Fibroblast of the aortic adventitia (primary cell): ENCODE measurements around the gene ABLIM1. TPM values are rescaled to one million over a fixed set of nuclear protein-coding genes. Genes with fewer than 3 reads are reported as not detected.

ENCODE experiments used
- DNase-seq: peaks from one replicate; pipeline ENCODE4 v3.0.0-alpha.2; 2010; ENCODE audit warnings: low read depth
- H3K4me3 ChIP-seq: 2 replicates; pipeline ENCODE4 v1.5.1; 2011; ENCODE audit warnings: low read depth, mild to moderate bottlenecking, control low read depth, low read length, moderate library complexity
- total RNA-seq: library from RNA; depleted of rRNA; stranded (reverse); fragments of >200 nt; gene quantifications from 2 replicates; pipeline ENCODE4 v1.2.3, GENCODE V29; 2012; ENCODE audit warnings: low replicate concordance
- TF ChIP-seq, protein P1 (sequence below): IDR thresholded peaks from 2 replicates; pipeline ENCODE4 v1.5.1; 2011; ENCODE audit warnings: mild to moderate bottlenecking, low read length, control low read depth, inconsistent platforms; ENCODE audit not compliant: insufficient read depth

Gene ABLIM1
- total RNA-seq, 1 donor, result 36.1 TPM

- DNase-seq, result peak; percentile 47
- no peak overlapping the region for H3K4me3 ChIP-seq
- TF ChIP-seq, protein P1, sequence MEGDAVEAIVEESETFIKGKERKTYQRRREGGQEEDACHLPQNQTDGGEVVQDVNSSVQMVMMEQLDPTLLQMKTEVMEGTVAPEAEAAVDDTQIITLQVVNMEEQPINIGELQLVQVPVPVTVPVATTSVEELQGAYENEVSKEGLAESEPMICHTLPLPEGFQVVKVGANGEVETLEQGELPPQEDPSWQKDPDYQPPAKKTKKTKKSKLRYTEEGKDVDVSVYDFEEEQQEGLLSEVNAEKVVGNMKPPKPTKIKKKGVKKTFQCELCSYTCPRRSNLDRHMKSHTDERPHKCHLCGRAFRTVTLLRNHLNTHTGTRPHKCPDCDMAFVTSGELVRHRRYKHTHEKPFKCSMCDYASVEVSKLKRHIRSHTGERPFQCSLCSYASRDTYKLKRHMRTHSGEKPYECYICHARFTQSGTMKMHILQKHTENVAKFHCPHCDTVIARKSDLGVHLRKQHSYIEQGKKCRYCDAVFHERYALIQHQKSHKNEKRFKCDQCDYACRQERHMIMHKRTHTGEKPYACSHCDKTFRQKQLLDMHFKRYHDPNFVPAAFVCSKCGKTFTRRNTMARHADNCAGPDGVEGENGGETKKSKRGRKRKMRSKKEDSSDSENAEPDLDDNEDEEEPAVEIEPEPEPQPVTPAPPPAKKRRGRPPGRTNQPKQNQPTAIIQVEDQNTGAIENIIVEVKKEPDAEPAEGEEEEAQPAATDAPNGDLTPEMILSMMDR, result no peak
Measured at GRCh38 chr10:114401195-114401791, 256.8 kb downstream of the ABLIM1 start.

DNA sequence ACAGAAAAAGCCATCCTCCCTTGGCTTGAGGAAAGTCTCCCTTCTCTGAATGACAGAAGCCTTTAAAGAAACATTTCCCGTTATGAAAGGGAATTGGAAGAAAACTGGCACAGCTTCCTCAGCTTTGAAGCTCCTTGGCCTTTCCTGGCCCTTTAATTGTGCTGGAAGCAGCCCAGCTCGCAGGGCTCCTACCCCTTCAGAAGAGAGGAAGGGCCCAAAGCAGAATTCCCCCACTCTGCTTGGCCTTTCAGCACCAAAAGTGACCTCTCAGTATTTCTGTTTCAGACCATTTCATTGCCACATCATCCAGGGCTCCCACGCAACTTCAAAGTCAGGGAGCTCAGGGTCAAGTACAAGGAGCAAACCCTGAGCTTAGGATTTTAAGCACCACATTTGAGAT lies 258.0 kb downstream of the ABLIM1 start:
- TF ChIP-seq, protein P1, result no peak
- no peak overlapping the region for H3K4me3 ChIP-seq
- no peak for DNase-seq

DNA sequence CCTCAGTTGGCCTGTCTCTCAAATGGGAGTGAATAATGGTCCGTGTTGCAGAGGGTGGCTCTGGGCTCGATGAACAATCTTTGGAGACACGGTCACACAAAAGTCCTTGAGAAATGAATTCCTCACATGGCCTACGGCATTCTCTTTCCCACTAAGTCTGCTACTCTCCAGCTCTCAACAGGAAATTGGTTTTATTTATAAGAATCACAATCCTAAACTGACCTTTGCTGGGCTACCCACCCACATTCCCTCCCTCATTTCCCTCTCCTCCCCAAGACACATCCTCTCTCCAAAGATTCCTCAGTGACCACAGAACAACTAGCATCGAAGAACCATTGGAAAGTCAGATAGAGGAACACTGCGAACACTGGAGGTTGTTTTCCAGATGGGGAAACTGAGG lies 258.5 kb downstream of the ABLIM1 start:
- DNase-seq, result no peak
- TF ChIP-seq, protein P1, result no peak

GRCh38 chr10:114398587-114399331 lies 259.3 kb downstream of the ABLIM1 start:
- DNase-seq, result no peak
- H3K4me3 ChIP-seq, result no peak overlapping the region
- TF ChIP-seq, protein P1, result no peak

More for the DNA sequence above, 258.5 kb downstream of the ABLIM1 start:
- H3K4me3 ChIP-seq, result no peak overlapping the region

DNA sequence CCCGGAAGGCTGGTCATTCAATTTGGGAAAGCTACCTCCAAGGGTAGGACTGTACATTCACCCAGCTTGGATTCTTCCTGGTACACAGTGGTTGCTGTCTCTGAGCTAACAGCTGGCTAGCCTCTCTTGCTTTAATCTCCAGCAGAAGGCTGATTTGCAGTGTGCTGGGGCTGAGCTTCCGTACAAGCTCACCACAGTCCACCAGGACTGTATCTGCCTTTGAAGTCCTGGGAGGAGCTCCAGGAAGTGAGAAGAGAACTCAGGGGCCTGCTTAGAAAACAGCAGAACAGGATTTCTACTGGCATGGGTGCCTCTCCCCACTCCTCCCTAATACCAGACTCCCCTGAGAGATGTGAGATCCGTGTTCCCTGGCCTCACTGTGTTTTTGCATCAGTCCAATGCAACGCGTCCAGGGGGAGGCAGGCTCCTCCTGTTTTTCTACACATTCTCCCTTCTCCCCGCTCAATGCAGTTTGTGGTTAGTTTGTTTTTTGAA lies 260.4 kb downstream of the ABLIM1 start:
- DNase-seq, result peak; percentile 16
- TF ChIP-seq, protein P1, result no peak
- no peak overlapping the region for H3K4me3 ChIP-seq

DNA sequence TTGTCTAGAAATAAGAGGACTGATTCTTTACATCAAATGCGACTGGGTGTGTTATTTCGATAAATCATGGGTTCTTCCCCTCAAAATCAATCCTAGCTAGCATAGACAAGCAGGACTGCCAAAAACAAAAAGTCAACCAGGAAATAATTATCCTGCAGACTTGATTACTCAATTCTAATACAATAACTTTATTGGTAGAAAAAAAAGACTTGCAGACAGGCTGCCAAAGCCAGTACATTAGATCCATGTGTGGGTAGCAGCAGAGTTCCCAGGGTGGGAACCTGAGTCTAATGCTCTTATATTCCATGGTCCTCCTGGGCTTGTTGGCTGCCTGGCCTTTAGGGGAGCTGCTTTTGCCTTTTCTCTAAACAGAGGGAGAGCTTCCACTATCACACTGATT lies 261.6 kb downstream of the ABLIM1 start:
- DNase-seq, result no peak
- TF ChIP-seq, protein P1, result no peak
- no peak overlapping the region for H3K4me3 ChIP-seq
